SK-N-SH (cell line): ENCODE data around the gene CSRNP2. TPM values are rescaled to one million over a fixed set of nuclear protein-coding genes. Genes with fewer than 3 reads are reported as not detected.
"Not testable (repeated sequence)": the region's sequence is repeated elsewhere in the genome, so short reads cannot be mapped to it uniquely, and the experiment has no call there.

ENCODE experiments used
- CTCF ChIA-PET: fragments of 300-600, 350-600 bp; formaldehyde crosslinking; extraction: SDS; loops from one replicate; lab custom pipeline; 2021; lab: Yijun Ruan, JAX
- POLR2A ChIA-PET: fragments of 350-600 bp; sonication (Branson Sonifier 250); formaldehyde crosslinking; extraction: SDS; loops from one replicate; lab custom pipeline; 2020; ENCODE audit warnings: antibody characterized with exemption, inconsistent platforms; lab: Yijun Ruan, JAX
- DNase-seq: peaks from one replicate; pipeline ENCODE4 v3.0.0; 2012
- H2AFZ ChIP-seq: fragments of 200-600 bp; sonication (generic); 2 replicates; pipeline ENCODE4 v1.8.1; 2016; ENCODE audit warnings: antibody characterized with exemption, mild to moderate bottlenecking, low read depth
- H3F3A ChIP-seq: fragments of 200-600 bp; sonication (generic); replicated peaks from 2 replicates; pipeline ENCODE3; 2016; ENCODE audit warnings: antibody characterized with exemption, mild to moderate bottlenecking; ENCODE audit not compliant: insufficient read depth
- H3K27ac ChIP-seq, 2 experiments: fragments of 200-500 bp in 1 of 2; fragments of 200-600 bp in 1 of 2; sonication (Bioruptor generic) in 1 of 2; sonication (generic), shearing (Covaris generic) in 1 of 2; 2 replicates each; pipeline versions ENCODE4 v1.5.1 to v1.6.1; 2014 to 2016; ENCODE audit warnings: low read depth in 2 of 2, inconsistent platforms in 1 of 2, low read length in 1 of 2, mild to moderate bottlenecking in 1 of 2, mixed read lengths in 1 of 2
- H3K27me3 ChIP-seq: fragments of 200-600 bp; sonication (generic), shearing (Covaris generic); 2 replicates; pipeline ENCODE4 v1.6.1; 2016; ENCODE audit warnings: mixed run types; ENCODE audit not compliant: insufficient read depth
- H3K36me3 ChIP-seq, 2 experiments: fragments of 200-500 bp in 1 of 2; fragments of 200-600 bp in 1 of 2; sonication (Bioruptor generic) in 1 of 2; sonication (generic) in 1 of 2; replicated peaks in 1 of 2; 2 replicates each; pipeline versions ENCODE3 to v1.5.1; 2014 to 2016; ENCODE audit warnings: low read length in 1 of 2, mild to moderate bottlenecking in 1 of 2; ENCODE audit not compliant: insufficient read depth in 2 of 2, control insufficient read depth in 1 of 2
- H3K4me1 ChIP-seq, 2 experiments: fragments of 200-500 bp in 1 of 2; fragments of 200-600 bp in 1 of 2; sonication (Bioruptor generic) in 1 of 2; sonication (generic), shearing (Covaris generic) in 1 of 2; 2 replicates each; pipeline versions ENCODE4 v1.5.1 to v1.6.1; 2014 to 2016; ENCODE audit warnings: low read depth in 1 of 2, low read length in 1 of 2, mixed run types in 1 of 2; ENCODE audit not compliant: insufficient read depth in 2 of 2, control insufficient read depth in 1 of 2
- H3K4me2 ChIP-seq: fragments of 200-600 bp; sonication (generic), shearing (Covaris generic); 2 replicates; pipeline ENCODE4 v1.6.1; 2017; ENCODE audit warnings: mixed run types
- H3K4me3 ChIP-seq, 2 experiments: fragments of 200-500 bp in 1 of 2; fragments of 200-600 bp in 1 of 2; sonication (Bioruptor generic) in 1 of 2; sonication (generic), shearing (Covaris generic) in 1 of 2; 2 replicates each; pipeline versions ENCODE4 v1.5.1 to v1.8.1; 2014 to 2016; ENCODE audit warnings: low read depth in 2 of 2, inconsistent platforms in 1 of 2, low read length in 1 of 2, mild to moderate bottlenecking in 1 of 2, mixed read lengths in 1 of 2, moderate library complexity in 1 of 2
- H3K79me2 ChIP-seq: fragments of 200-600 bp; sonication (generic); 2 replicates; pipeline ENCODE4 v1.8.1; 2017; ENCODE audit warnings: mild to moderate bottlenecking; ENCODE audit not compliant: insufficient read depth
- H3K9ac ChIP-seq: fragments of 200-600 bp; sonication (generic); 2 replicates; pipeline ENCODE4 v1.6.1; 2017; ENCODE audit warnings: mixed run types
- H3K9me2 ChIP-seq: fragments of 200-600 bp; sonication (generic); 2 replicates; pipeline ENCODE4 v1.6.1; 2017; ENCODE audit warnings: mixed run types
- H3K9me3 ChIP-seq: fragments of 200-600 bp; sonication (generic); 2 replicates; pipeline ENCODE4 v1.6.1; 2017; ENCODE audit warnings: mixed run types, mild to moderate bottlenecking, moderate library complexity
- H4K20me1 ChIP-seq: fragments of 200-600 bp; sonication (generic); 2 replicates; pipeline ENCODE4 v1.6.1; 2017; ENCODE audit warnings: mild to moderate bottlenecking, mixed run types; ENCODE audit not compliant: insufficient read depth
- CHD2 ChIP-seq: fragments of 150-350 bp; IDR thresholded peaks from 2 replicates; pipeline ENCODE4 v1.6.1; 2018; ENCODE audit warnings: low read length; ENCODE audit not compliant: partially characterized antibody
- ELF1 ChIP-seq: IDR thresholded peaks from 2 replicates; pipeline ENCODE4 v1.4.0; 2012
- EP300 ChIP-seq, 2 experiments: IDR thresholded peaks; 2 replicates each; pipeline versions ENCODE4 v1.4.0 to v1.6.1; 2012; ENCODE audit warnings: borderline replicate concordance in 1 of 2, low read depth in 1 of 2, low read length in 1 of 2
- EZH2phosphoT487 ChIP-seq: fragments of 200-600 bp; sonication (generic); IDR thresholded peaks from 2 replicates; pipeline ENCODE4 v1.6.1; 2017; ENCODE audit warnings: low read depth, mixed run types, mild to moderate bottlenecking, antibody characterized with exemption, moderate library complexity, borderline replicate concordance
- GABPA ChIP-seq: IDR thresholded peaks from 2 replicates; pipeline ENCODE4 v1.4.0; 2012; ENCODE audit warnings: low read depth, mild to moderate bottlenecking
- GATA2 ChIP-seq: sonication (generic); formaldehyde crosslinking; IDR thresholded peaks from 2 replicates; pipeline ENCODE4 v1.5.0; 2020; ENCODE audit warnings: mild to moderate bottlenecking, missing genetic modification reagents
- YY1 ChIP-seq: IDR thresholded peaks from 2 replicates; pipeline ENCODE4 v1.4.0; 2012; ENCODE audit warnings: low read depth, mild to moderate bottlenecking
- WGBS: methylation state at CpG from one replicate; pipeline ENCODE4 v1.1.6; 2017; ENCODE audit warnings: low lambda C conversion rate; 5-methylcytosine and 5-hydroxymethylcytosine counted together
- polyA plus RNA-seq, 3 experiments: library from polyadenylated mRNA; depleted of rRNA; stranded (reverse); fragments of >200 nt; gene quantifications; 2 replicates each; pipeline ENCODE4 v1.2.3, GENCODE V29; 2012
- TF ChIP-seq, protein P1 (sequence below): IDR thresholded peaks from 2 replicates; pipeline ENCODE4 v1.4.0; 2012; ENCODE audit warnings: low read depth
- TF ChIP-seq, protein P2 (sequence below): fragments of 200-600 bp; sonication (generic); IDR thresholded peaks from 2 replicates; pipeline ENCODE4 v1.6.1; 2017; ENCODE audit warnings: antibody characterized with exemption, mild to moderate bottlenecking, moderate library complexity

The CSRNP2 gene
- polyA plus RNA-seq, 1 of the 3 experiments (the other 2 are of a cell fraction) = 18.7 TPM

DNA sequence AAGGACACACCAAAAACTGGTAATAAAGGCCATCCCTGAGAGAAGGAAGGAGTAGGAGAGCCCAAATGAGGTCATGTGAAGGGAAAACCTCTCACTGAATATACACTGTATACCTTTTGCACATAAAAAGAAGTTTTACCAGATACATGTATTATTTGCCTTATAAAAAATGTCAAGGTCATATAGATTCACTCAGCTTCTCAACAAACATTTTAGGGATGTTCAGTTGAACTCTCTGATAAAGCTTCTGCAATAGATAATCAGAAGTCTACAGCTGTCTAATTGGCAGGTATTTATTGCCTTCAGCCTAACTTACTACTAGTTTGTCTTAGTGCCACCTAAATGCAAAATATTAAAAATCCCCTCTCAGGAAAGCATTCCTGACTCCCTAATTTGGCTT is 65.9 kb downstream of the CSRNP2 start (continued):
- no peak for TF ChIP-seq GABPA
- TF ChIP-seq CHD2 = no peak
- TF ChIP-seq, protein P1, sequence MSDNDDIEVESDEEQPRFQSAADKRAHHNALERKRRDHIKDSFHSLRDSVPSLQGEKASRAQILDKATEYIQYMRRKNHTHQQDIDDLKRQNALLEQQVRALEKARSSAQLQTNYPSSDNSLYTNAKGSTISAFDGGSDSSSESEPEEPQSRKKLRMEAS = no peak

DNA sequence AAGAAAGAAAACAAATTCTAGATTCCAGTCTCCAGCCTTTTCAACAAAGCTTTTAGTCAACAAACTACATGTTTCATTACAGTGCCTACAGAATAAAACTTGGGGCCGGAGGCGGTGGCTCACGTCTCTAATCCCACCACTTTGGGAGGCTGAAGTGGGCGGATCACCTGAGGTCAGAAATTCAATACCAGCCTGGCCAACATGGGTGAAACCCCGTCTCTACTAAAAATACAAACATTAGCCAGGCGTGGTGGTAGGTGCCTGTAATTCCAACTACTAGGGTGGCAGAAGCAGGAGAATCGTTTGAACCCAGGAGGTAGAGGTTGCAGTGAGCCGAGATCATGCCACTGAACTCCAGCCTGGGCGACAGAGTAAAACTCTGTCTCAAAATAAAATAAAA is 68.9 kb downstream of the CSRNP2 start:
- H3K36me3 ChIP-seq, H3K4me3 ChIP-seq, POLR2A ChIA-PET, H3K4me1 ChIP-seq, H4K20me1 ChIP-seq, H3K4me2 ChIP-seq, DNase-seq, H3K9me3 ChIP-seq, H3K27ac ChIP-seq, H3K27me3 ChIP-seq, H3K9me2 ChIP-seq, H3K9ac ChIP-seq, H2AFZ ChIP-seq, H3F3A ChIP-seq, CTCF ChIA-PET: not testable (repeated sequence)
- peaks cover 88% of the 10 kb centered on the region for H3K79me2 ChIP-seq
- 97% methylated on average over 9 of the region's 9 CpGs for WGBS

DNA sequence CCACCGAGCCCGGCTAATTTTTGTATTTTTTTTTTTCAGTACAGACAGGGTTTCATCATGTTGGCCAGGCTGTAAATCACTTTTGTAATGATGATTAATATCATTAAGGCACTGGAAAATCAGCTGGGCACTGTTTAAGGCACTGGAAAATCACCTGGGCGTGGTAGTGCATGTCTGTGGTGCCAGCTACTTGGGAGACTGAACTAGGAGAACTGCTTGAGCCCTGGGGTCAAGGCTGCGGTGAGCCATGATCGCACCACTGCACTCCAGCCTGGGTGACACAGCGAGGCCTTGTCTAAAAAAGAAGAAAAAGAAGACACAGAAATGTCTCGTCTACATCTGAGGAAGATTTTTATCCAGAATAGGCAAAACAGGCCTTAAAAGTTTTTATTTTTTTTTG is 70.0 kb downstream of the CSRNP2 start:
- Histone ChIP-seq H3K4me3 (no peak overlapping the region), H3F3A (no peaks in the 10 kb centered on the region), H3K9me2 (no peaks in the 10 kb centered on the region), H3K9ac (no peak overlapping the region), H4K20me1 (peaks cover 5% of the 10 kb centered on the region; the same call in 1 of the 2 replicates), H3K36me3 (peaks cover 0 to under 1% of the 10 kb centered on the region in 2 experiments), H3K27me3 (no peaks in the 10 kb centered on the region), H3K79me2 (peaks cover 85% of the 10 kb centered on the region), H2AFZ (no peak overlapping the region), H3K9me3 (no peaks in the 10 kb centered on the region), H3K27ac (no peak overlapping the region), H3K4me2 (no peak overlapping the region), H3K4me1 (no peaks in the 10 kb centered on the region)
- POLR2A ChIA-PET = no interaction called here
- CTCF ChIA-PET = no interaction called here
- TF ChIP-seq GATA2 (CRISPR knock-in tag) (no peak), YY1 (no peak), GABPA (no peak), EP300 (IDR thresholded peaks at IDR 0.05; ENCODE audit: borderline replicate concordance in 1 of 2, low read depth in 1 of 2, low read length in 1 of 2) (no peak), ELF1 (no peak), EZH2phosphoT487 (no peak)
- TF ChIP-seq, protein P1 = no peak
- TF ChIP-seq, protein P2, sequence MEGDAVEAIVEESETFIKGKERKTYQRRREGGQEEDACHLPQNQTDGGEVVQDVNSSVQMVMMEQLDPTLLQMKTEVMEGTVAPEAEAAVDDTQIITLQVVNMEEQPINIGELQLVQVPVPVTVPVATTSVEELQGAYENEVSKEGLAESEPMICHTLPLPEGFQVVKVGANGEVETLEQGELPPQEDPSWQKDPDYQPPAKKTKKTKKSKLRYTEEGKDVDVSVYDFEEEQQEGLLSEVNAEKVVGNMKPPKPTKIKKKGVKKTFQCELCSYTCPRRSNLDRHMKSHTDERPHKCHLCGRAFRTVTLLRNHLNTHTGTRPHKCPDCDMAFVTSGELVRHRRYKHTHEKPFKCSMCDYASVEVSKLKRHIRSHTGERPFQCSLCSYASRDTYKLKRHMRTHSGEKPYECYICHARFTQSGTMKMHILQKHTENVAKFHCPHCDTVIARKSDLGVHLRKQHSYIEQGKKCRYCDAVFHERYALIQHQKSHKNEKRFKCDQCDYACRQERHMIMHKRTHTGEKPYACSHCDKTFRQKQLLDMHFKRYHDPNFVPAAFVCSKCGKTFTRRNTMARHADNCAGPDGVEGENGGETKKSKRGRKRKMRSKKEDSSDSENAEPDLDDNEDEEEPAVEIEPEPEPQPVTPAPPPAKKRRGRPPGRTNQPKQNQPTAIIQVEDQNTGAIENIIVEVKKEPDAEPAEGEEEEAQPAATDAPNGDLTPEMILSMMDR = no peak
- DNase-seq = no peak
- 89% methylated on average over 7 of the region's 7 CpGs for WGBS
